Esophagus mucosa (tissue), 1 donor: Measurements from ENCODE around the gene MLLT10. TPM values are rescaled to one million over a fixed set of nuclear protein-coding genes. Genes with fewer than 3 reads are reported as not detected.
A peak's percentile ranks its signal among the peaks of the same experiment; 100 is the strongest.
"Not testable (repeated sequence)": the region's sequence is repeated elsewhere in the genome, so short reads cannot be mapped to it uniquely, and the experiment has no call there.

Experiments
- ATAC-seq: fragments of 200-7000 bp; cut with Tn5 transposase; one replicate; pipeline ENCODE4 v1.9.1; 2020
- total RNA-seq: library from RNA; stranded (reverse); gene quantifications from one replicate; pipeline ENCODE4 v1.2.4, GENCODE V29; 2023
- donor health status: DM: yes; HTN: yes; CAD: no.

The MLLT10 gene
- total RNA-seq, 1 donor from 2014 or later: 31.0 TPM

- ATAC-seq: no peak
Observed at GRCh38 chr10:21528236-21529031, 5.6 kb upstream of the MLLT10 start.

- ATAC-seq: no peak
Observed at GRCh38 chr10:21529032-21529910, 4.8 kb upstream of the MLLT10 start.

DNA sequence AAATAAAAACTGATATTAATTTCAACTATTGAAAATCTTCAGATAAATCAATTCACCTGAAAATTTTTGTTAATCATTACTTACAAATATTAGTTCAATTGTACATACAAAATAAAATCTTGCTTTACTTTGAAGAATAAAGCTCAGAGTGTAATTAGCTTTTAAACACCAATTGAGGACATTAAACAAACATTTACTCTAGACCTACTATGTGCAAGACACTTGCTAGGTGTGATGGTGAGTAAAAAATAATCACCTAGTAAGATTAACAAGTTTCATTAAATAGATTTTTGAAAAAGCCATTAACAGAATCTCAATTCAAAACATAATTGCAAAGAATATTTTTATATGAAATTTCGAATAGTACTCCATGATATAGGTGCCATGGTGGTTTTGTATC lies 3.9 kb upstream of the MLLT10 start:
- no peak for ATAC-seq

- ATAC-seq: no peak
Observed at GRCh38 chr10:21530641-21531040, 3.4 kb upstream of the MLLT10 start.

GRCh38 chr10:21531164-21531563 lies 2.9 kb upstream of the MLLT10 start:
- ATAC-seq: no peak

DNA sequence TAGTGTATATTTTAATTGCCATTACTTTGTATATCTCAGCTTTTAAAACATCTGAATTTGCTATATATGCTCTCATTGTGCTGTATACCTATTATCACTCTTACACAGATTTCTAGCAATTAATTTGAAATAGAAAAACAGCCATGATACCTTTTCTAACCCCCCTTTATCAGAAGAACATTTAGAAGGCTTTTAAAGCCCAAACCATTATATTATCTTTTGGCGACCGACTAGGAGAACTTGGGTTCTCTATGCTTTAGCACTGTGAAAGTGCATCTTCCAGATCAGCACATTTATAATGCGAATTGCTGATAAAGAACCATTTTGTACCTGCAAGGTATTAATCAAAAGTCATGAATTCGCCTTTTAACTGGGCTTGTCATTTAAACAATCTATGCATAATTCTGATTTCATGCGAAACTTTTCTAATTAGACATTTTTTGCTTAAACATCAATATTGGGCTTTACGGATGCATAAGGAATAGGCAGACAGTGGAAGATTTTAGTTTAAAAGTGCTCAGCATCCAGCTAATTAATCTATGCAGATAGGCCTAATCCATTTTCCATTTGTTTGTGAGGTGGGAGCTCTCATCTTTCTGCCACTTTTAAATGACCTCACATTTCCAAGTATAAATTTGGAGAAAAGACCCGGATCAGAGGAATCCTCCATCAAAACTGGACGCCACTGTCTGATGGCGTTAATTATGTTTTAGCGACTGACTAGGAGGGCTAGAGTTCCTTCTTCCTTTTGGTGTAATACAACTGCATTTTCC lies 1.2 kb upstream of the MLLT10 start:
- no peak for ATAC-seq

DNA sequence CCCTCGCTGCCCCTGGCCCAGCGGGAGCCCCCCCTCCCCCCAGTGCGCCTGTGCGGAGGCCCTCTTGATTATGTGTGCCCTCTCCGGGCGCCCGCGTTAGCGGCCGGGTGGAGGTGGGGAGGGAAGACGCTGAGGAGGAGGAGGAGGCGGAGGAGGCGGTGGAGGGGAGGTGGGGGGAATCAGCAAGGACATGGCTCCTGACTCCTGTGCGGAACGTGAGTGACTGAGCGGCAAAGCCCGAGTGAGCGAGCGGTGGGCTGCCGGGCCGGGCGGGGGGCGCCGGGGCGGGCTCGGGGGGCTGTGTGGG lies 201 bp downstream of the MLLT10 start:
- no peak for ATAC-seq

DNA sequence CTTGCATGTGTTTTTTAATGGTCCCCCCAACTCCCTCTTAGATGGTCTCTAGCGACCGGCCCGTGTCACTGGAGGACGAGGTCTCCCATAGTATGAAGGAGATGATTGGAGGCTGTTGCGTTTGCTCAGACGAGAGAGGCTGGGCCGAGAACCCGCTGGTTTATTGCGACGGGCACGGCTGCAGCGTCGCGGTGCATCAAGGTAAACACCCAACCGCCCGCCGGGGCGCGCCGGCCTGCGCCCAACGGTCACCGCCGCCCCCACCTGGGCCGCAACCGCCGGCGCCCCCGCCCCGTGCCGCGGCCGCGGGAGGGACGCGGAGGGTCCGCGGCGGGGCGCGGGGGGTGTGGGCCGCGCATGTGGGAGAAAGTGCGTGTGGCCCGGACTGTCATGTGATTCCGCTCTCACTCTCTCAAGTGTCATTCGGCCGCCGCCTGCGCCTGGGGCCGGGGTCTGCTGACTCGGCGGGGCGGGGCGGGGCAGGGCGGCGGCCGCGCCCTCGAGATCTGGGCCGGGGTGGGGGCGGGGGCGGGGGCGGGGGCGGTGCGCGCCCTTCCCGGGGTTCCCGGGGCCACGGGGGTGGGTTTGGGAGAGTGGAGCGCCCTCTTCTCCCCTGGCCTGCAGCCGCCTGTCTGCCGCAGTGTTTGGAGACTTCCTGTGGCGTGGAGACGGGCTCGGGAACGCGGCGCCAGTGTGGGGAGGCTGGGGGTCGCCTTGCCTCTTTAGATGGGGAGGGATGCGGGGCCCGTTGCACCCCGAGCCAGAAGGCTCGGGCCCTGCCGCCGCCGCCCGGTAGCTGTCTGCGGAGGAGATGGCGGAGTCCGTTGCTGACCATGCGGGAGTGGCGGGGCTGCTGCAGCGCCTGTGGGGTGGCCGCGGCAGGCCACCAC lies 817 bp downstream of the MLLT10 start:
- peak; percentile 48 for ATAC-seq

DNA sequence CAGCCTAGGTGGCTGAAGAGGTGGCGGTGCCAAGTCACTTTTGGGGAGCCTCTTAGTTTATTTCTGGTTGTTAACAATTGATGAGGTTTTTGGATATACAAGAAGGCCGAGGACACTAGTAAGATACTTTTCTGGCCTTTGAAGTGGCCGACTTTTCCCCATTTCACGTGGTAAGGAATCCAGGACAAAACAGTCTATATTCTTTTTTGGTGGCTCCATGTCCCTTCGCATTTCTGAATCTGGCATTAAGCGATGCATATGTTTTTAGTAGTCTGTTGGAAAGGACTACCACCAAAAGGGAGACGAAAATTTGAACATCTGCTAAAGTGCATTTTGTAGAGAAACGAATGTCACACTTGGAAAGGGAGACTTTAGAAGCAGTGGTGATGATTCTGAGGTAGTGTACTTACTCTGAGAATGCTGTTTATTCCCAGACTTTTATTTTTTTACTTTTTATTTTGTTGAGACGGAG lies 1.5 kb downstream of the MLLT10 start:
- no peak for ATAC-seq

DNA sequence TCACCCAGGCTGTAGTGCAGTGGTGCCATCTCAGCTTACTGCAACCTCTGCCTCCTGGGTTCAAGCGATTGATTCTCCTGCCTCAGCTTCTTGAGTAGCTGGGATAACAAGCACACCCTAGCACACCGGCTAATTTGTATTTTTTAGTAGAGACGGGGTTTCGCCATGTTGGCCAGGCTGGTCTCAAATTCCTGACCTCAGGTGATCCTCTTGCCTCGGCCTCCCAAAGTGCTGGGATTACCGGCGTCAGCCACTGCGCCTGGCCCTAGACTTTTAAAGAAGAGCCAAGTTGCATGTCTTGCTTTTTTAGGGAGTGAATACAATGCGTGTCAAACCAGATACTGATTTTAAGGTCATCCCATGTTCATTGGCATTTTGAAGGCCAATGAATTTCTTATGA lies 1.9 kb downstream of the MLLT10 start:
- ATAC-seq: not testable (repeated sequence)

DNA sequence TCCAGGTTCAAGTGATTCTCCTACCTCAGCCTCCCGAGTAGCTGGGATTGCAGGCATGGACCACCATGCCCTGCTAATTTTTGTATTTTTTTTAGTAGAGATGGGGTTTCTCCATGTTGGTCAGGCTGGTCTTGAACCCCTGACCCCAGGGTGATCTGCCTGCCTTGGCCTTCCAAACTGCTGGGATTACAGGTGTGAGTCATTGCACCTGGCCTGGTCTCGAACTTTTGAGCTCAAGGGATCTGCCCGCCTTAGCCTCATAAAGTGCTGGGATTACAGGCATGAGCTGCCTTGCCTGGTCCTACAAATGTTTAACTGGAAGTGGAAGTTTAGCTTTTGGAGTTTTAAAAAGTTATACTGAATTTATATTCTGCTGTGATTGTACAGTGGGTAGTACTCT lies 2.8 kb downstream of the MLLT10 start:
- ATAC-seq: no peak

DNA sequence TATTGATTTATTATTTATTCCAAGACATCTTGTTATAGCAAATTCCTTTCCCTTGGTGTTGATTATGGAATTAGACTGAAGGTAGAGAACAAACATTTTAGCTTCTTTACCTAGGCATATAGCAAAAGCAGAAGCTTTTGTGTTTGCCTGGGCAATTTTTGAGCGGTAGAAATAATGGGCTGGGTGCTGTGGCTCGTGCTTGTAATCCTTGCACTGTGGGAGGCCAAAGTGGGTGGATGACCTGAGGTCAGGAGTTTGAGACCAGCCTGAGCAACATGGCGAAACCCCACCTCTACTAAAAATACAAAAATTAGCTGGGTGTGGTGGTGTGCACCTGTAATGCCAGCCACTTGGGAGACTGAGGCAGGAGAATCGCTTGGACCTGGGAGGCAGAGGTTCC lies 6.7 kb downstream of the MLLT10 start:
- not testable (repeated sequence) for ATAC-seq

GRCh38 chr10:21547246-21547645 lies 13.2 kb downstream of the MLLT10 start:
- ATAC-seq: no peak

GRCh38 chr10:21552638-21553037 lies 18.6 kb downstream of the MLLT10 start:
- ATAC-seq: no peak

GRCh38 chr10:21556527-21556926 lies 22.5 kb downstream of the MLLT10 start:
- no peak for ATAC-seq

DNA sequence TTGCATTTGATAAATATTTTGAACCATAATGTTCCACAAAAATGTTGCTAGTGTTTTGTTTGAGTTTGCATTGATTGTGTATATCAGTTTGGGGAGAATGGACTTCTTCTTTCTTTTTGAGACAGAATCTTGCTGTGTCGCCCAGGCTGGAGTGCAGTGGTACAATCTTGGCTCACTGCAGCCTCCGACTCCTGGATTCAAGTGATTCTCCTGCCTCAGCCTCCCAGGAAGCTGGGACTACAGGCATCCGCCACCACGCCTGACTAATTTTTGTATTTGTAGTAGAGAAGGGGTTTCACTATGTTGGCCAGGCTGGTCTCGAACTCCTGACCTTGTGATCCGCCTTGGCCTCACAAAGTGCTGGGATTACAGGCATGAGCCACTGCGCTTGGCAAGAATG lies 25.0 kb downstream of the MLLT10 start:
- not testable (repeated sequence) for ATAC-seq

GRCh38 chr10:21570761-21571521 lies 36.9 kb downstream of the MLLT10 start:
- no peak for ATAC-seq

DNA sequence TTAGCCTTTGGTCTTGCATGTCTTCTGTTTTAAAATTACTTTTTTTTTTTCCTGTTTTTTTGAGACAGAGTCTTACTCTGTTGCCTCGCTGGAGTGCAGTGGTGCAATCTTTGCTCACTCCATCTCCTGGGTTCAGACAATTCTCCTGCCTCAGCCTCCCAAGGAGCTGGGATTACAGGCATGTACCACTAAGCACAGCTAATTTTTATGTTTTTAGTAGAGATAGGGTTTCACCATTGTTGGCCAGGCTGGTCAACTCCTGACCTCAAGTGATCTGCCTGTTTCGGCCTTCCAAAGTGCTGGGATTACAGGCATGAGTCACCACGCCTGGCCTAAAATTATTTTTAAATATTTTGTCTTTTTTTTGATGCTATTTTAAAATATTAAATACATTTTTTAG lies 38.5 kb downstream of the MLLT10 start:
- ATAC-seq: no peak

DNA sequence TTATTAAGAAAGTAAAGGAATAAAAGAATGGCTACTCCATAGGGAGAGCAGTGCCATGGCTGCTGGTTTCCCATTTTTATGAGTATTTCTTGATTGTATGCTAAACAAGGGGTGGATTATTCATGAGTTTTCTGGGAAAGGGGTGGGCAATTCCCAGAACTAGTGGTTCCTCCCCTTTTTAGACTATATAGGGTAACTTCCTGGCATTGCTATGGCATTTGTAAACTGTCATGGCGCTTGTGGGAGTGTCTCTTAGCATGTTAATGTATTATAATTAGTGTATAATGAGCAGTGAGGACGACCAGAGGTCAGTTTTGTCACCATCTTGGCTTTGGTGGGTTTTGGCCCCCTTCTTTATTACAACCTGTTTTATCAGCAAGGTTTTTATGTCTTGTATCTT lies 40.5 kb downstream of the MLLT10 start:
- ATAC-seq: not testable (repeated sequence)

GRCh38 chr10:21579291-21579690 lies 45.3 kb downstream of the MLLT10 start:
- no peak for ATAC-seq

- not testable (repeated sequence) for ATAC-seq
Observed at GRCh38 chr10:21581421-21581834, 47.4 kb downstream of the MLLT10 start.
